Measurements from ENCODE around the gene DPY30.
"Not testable (repeated sequence)": the region's sequence is repeated elsewhere in the genome, so short reads cannot be mapped to it uniquely, and the experiment has no call there.

GRCh38 chr2:32010280-32010669 lies 29.3 kb downstream of the DPY30 start:
- TF ChIP-seq CTCF (conservative IDR thresholded peaks at IDR 0.05; ENCODE audit: low read depth in 2 of 2); EZH2phosphoT487 (IDR thresholded peaks at IDR 0.05; ENCODE audit: unreplicated experiment); POLR2AphosphoS5 (IDR thresholded peaks at IDR 0.05; ENCODE audit: low read depth); REST (IDR thresholded peaks at IDR 0.05; ENCODE audit: unreplicated experiment); CREB1 (CRISPR knock-in tag; IDR thresholded peaks at IDR 0.05; ENCODE audit: low read depth); ZNF114 (CRISPR knock-in tag; IDR thresholded peaks at IDR 0.05); ETS1 (IDR thresholded peaks at IDR 0.05): not testable (repeated sequence)
